ENCODE measurements around the gene PDCD4.

GRCh38 chr10:110840923-110841428, 30.8 kb upstream of the PDCD4 start:
- TF ChIP-seq CTCF (IDR thresholded peaks at IDR 0.05; ENCODE audit: low read depth, low read length, poor library complexity, severe bottlenecking) (no peak), EZH2phosphoT487 (IDR thresholded peaks at IDR 0.05; ENCODE audit: borderline replicate concordance, low read length) (no peak)

Data from DOHH2 (cell line).